Omental fat pad (tissue), 4 donors: ENCODE results near the gene CCHCR1. TPM values are rescaled to one million over a fixed set of nuclear protein-coding genes. Genes with fewer than 3 reads are reported as not detected.

Experiments used
- ATAC-seq: fragments of 150-250 bp; one replicate; pipeline ENCODE4 v1.9.1; 2016; ENCODE audit warnings: mild to moderate bottlenecking, moderate library complexity; ENCODE audit not compliant: low FRiP score
- DNase-seq: peaks from one replicate; pipeline ENCODE4 v3.0.0-alpha.2; 2019; ENCODE audit warnings: low spot score
- CTCF ChIP-seq, 3 donors: fragments of 450-650 bp; IDR thresholded peaks; one replicate each; pipeline ENCODE4 v1.5.1; 2016 to 2017; ENCODE audit warnings: antibody characterized with exemption in 3 of 3, mild to moderate bottlenecking in 3 of 3, moderate library complexity in 2 of 3
- total RNA-seq, 4 donors: library from RNA; depleted of rRNA; stranded (reverse); fragments of >200 nt; gene quantifications; one replicate each; pipeline ENCODE4 v1.1.0, GENCODE V29; 2016

Gene CCHCR1
- total RNA-seq, 4 donors from 2014 or later: 4.6 to 21.1 (median 5.0) TPM

GRCh38 chr6:31149827-31150447, 7.7 kb downstream of the CCHCR1 start:
- TF ChIP-seq CTCF (IDR thresholded peaks at IDR 0.05): no peak
- no peak for ATAC-seq

DNA sequence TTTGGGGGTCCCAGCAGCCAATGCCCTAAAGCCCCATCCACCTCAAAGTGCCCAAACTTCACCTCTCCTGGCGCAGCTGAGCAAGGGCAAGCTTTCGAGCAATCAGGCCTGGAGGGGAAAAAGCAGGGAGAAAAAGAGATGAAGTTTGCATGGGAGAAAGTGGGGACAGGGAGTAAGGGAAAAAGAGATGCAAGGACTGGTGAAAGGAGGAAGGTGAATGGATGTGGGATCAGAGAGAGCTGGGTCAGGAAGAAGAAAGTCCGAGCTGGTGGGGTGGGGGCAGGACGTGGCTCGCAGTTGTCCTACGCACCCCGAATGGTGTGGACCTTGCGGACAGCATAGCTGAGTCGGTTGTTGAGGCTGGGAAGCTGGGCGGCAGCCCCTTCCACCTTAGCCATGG, 12.2 kb downstream of the CCHCR1 start:
- DNase-seq (no peak), ATAC-seq (no peak)
- no peak for TF ChIP-seq CTCF (IDR thresholded peaks at IDR 0.05)

More at GRCh38 chr6:31149827-31150447, 7.7 kb downstream of the CCHCR1 start:
- DNase-seq: no peak

GRCh38 chr6:31144970-31145340, 12.6 kb downstream of the CCHCR1 start:
- no peak for TF ChIP-seq CTCF (IDR thresholded peaks at IDR 0.05)
- DNase-seq: no peak
- ATAC-seq: no peak

DNA sequence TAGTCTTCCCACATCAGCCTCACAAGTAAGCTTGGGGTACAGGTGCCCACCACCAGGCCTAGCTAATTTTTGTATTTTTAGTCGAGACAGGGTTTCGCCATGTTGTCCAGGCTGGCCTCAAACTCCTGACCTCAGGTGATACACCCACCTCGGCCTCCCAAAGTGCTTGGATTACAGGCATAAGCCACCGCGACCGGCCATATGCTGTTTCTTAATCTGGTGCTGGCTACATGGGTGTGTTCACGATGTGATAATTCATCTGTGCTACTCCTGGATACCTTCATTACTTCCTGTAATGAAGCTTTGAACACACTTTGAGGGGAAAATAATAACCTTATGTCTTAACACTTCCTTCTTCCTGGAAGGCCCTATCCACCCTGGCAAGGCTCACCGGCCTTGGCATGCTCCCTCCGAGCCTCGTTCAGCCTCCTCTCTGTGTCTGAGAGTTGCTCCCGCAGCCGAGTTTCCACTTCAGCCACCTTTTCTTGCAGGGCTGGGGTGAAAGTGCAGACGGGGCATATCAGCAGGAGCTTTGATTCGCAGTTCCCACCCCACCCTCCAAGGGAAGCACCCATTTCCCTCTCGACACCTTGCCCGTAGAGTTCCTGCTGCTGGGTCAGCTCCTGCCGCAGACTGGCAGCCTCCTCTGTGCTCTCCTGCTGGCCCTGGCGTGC, 13.2 kb downstream of the CCHCR1 start:
- TF ChIP-seq CTCF (IDR thresholded peaks at IDR 0.05): no peak
- DNase-seq (no peak), ATAC-seq (no peak)

GRCh38 chr6:31143148-31143547, 14.5 kb downstream of the CCHCR1 start:
- no peak for DNase-seq
- peak; percentile 65 for ATAC-seq
- no peak for TF ChIP-seq CTCF (IDR thresholded peaks at IDR 0.05)

- no peak for DNase-seq
- no peak for TF ChIP-seq CTCF (IDR thresholded peaks at IDR 0.05)
These were observed 15.2 kb downstream of the CCHCR1 start for GRCh38 chr6:31142361-31142761.

GRCh38 chr6:31140643-31141042, 17.0 kb downstream of the CCHCR1 start:
- no peak for ATAC-seq
- no peak for TF ChIP-seq CTCF (IDR thresholded peaks at IDR 0.05)
- no peak for DNase-seq

More at GRCh38 chr6:31142361-31142761, 15.2 kb downstream of the CCHCR1 start:
- ATAC-seq: no peak
